Neuron (in vitro differentiated cells): ENCODE results near the gene UBXN2A.
"Not testable (repeated sequence)": the region's sequence is repeated elsewhere in the genome, so short reads cannot be mapped to it uniquely, and the experiment has no call there.

ENCODE experiments used
- H2AFZ ChIP-seq: one replicate; pipeline ENCODE4 v1.6.1; 2013; ENCODE audit warnings: low read depth, mild to moderate bottlenecking, inconsistent platforms, low read length, moderate library complexity
- H3K27me3 ChIP-seq: one replicate; pipeline ENCODE4 v1.6.1; 2013; ENCODE audit warnings: low read length; ENCODE audit not compliant: insufficient read depth
- H3K36me3 ChIP-seq: one replicate; pipeline ENCODE4 v1.6.1; 2013; ENCODE audit warnings: low read length; ENCODE audit not compliant: insufficient read depth
- H3K4me1 ChIP-seq: one replicate; pipeline ENCODE4 v1.6.1; 2013; ENCODE audit warnings: low read length; ENCODE audit not compliant: insufficient read depth
- H3K4me3 ChIP-seq: 2 replicates; pipeline ENCODE4 v1.5.1; 2013; ENCODE audit warnings: mild to moderate bottlenecking, low read length, moderate library complexity
- H3K9me3 ChIP-seq: one replicate; pipeline ENCODE4 v1.6.1; 2013; ENCODE audit warnings: low read length

UBXN2A gene

GRCh38 chr2:24021122-24021998, 81.1 kb downstream of the UBXN2A start:
- peaks cover 23% of the 10 kb centered on the region for H3K36me3 ChIP-seq
- no peak overlapping the region for H2AFZ ChIP-seq
- H3K4me1 ChIP-seq = peaks cover 18% of the 10 kb centered on the region

GRCh38 chr2:24022324-24022974, 82.2 kb downstream of the UBXN2A start:
- H3K4me3 ChIP-seq = no peak overlapping the region
- H2AFZ ChIP-seq = no peak overlapping the region
- H3K4me1 ChIP-seq = peaks cover 22% of the 10 kb centered on the region
- no peaks in the 10 kb centered on the region for H3K9me3 ChIP-seq
- peaks cover 23% of the 10 kb centered on the region for H3K36me3 ChIP-seq
- no peaks in the 10 kb centered on the region for H3K27me3 ChIP-seq

More at GRCh38 chr2:24021122-24021998, 81.1 kb downstream of the UBXN2A start:
- H3K4me3 ChIP-seq = no peak overlapping the region
- no peaks in the 10 kb centered on the region for H3K9me3 ChIP-seq
- no peaks in the 10 kb centered on the region for H3K27me3 ChIP-seq

- H2AFZ ChIP-seq = no peak overlapping the region
- H3K4me3 ChIP-seq = no peak overlapping the region
- no peaks in the 10 kb centered on the region for H3K27me3 ChIP-seq
- H3K4me1 ChIP-seq = peaks cover 22% of the 10 kb centered on the region
- H3K36me3 ChIP-seq = peaks cover 23% of the 10 kb centered on the region
- H3K9me3 ChIP-seq = no peaks in the 10 kb centered on the region
These were observed 82.8 kb downstream of the UBXN2A start for GRCh38 chr2:24022975-24023575.

- H3K4me1 ChIP-seq = peaks cover 22% of the 10 kb centered on the region
- no peaks in the 10 kb centered on the region for H3K27me3 ChIP-seq
- H2AFZ ChIP-seq = no peak overlapping the region
- no peak overlapping the region for H3K4me3 ChIP-seq
- H3K9me3 ChIP-seq = no peaks in the 10 kb centered on the region
- peaks cover 28% of the 10 kb centered on the region for H3K36me3 ChIP-seq
These were observed 83.8 kb downstream of the UBXN2A start for GRCh38 chr2:24024018-24024417.

DNA sequence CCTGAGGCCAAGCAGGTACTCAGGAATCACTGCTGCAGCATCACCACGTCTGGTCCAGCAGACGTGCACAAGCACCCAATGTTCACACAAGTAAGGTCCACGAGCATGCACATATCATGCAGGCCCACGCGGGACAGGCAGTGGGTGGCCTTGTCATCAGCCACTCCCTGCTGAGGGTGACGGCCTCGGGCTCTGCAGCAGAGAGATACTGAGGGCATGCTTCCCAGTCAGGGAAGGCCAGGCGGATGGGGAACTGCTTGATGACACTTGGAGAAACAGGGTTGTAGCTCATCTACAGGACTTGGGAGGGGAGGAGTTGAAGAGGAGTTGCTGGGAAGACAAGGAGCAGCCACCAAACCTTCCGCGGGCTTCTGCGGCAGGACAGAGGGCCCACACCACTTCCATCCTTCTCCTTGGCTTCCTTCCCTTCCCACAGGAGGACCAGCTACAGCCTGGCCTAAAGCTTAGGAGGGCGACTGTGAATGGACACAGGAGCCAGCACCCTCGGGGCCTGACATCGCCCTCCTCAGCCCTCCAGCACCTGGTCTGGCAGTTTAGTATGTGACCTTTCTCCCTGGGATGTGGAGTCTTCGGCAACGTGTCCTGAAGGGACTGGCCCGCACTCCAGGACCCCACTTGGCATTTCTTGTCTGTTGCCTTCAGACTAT, 84.9 kb downstream of the UBXN2A start:
- Histone ChIP-seq H2AFZ (no peak overlapping the region), H3K4me3 (no peak overlapping the region), H3K27me3 (no peaks in the 10 kb centered on the region), H3K4me1 (peaks cover 22% of the 10 kb centered on the region), H3K36me3 (peaks cover 39% of the 10 kb centered on the region), H3K9me3 (no peaks in the 10 kb centered on the region)

- Histone ChIP-seq H3K27me3 (no peaks in the 10 kb centered on the region), H3K4me1 (peaks cover 19% of the 10 kb centered on the region), H3K9me3 (no peaks in the 10 kb centered on the region), H3K4me3 (no peak overlapping the region), H2AFZ (no peak overlapping the region), H3K36me3 (peaks cover 50% of the 10 kb centered on the region)
These were observed 86.0 kb downstream of the UBXN2A start for GRCh38 chr2:24026233-24026632.

- H3K36me3 ChIP-seq = peaks cover 37% of the 10 kb centered on the region
- no peaks in the 10 kb centered on the region for H3K9me3 ChIP-seq
- no peak overlapping the region for H2AFZ ChIP-seq
- no peak overlapping the region for H3K4me3 ChIP-seq
- no peaks in the 10 kb centered on the region for H3K27me3 ChIP-seq
- no peaks in the 10 kb centered on the region for H3K4me1 ChIP-seq
These were observed 98.7 kb downstream of the UBXN2A start for GRCh38 chr2:24038786-24039499.

- Histone ChIP-seq H3K27me3 (no peaks in the 10 kb centered on the region), H3K36me3 (peaks cover 34% of the 10 kb centered on the region), H3K4me3 (no peak overlapping the region), H3K9me3 (no peaks in the 10 kb centered on the region), H3K4me1 (no peaks in the 10 kb centered on the region), H2AFZ (no peak overlapping the region)
These were observed 100.2 kb downstream of the UBXN2A start for GRCh38 chr2:24040511-24040910.

DNA sequence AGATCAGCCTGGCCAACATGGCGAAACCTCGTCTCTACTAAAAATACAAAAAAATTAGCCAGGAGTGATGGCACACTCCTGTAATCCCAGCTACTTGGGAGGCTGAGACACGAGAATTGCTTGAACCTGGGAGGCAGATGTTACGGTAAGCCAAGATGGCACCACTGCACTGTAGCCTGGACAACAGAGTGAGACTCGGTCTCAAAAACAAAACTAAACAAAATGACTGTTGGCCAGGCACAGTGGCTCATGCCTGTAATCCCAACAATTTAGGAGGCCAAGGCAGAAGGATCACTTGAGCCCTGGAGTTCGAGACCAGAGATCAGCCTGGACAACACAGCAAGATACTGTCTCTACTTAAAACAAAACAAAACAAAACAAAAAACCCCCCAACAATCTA, 102.9 kb downstream of the UBXN2A start:
- not testable (repeated sequence) for H3K9me3 ChIP-seq, H3K4me3 ChIP-seq, H3K4me1 ChIP-seq, H2AFZ ChIP-seq, H3K27me3 ChIP-seq
- peaks cover 14% of the 10 kb centered on the region for H3K36me3 ChIP-seq

DNA sequence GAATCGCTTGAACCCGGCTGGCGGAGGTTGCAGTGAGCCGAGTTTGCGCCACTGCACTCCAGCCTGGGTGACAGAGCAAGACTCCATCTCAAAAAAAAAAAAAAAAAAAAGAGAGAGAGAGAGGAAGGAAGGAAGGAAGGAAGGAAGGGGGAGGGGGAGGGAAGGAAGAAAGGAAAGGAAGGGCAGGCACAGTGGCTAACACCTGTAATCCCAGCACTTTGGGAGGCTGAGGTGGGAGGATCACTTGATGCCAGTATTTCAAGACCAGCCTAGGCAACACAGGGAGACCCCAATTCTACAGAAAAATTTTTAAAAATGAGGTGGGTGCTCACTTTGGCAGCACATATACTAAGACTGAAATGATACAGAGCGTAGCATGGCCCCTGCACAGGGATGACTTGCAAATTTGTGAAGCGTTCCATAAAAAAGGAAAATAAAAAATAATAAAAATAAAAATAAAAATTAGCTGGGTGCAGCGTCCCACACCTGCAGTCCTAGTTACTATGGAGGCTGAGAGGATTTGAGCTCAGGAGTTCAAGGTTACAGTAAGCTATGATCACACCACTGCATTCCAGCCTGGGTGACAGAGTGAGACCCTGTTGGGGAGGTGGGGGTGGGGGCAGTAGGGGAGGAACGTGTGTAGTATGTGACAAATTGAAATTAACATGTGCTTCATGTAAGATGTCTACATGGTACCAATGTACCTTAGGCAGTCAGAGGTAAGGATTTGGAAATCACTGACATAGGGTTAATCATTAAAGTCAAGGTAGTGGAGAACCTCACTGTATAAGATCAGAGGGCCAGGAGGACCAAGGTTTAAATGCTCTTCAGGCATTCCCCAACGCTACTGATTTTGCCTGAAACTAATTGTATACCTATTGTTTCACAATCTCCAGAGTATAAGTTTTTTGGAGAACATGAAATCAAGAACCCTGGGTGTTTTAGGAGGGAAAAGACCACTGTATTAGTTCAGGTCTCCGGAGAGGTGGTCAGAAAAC, 105.5 kb downstream of the UBXN2A start:
- Histone ChIP-seq H2AFZ (no peak overlapping the region), H3K9me3 (no peaks in the 10 kb centered on the region), H3K4me1 (peaks cover 15% of the 10 kb centered on the region), H3K27me3 (no peaks in the 10 kb centered on the region), H3K4me3 (peak overlapping the region; percentile 95), H3K36me3 (no peaks in the 10 kb centered on the region)

DNA sequence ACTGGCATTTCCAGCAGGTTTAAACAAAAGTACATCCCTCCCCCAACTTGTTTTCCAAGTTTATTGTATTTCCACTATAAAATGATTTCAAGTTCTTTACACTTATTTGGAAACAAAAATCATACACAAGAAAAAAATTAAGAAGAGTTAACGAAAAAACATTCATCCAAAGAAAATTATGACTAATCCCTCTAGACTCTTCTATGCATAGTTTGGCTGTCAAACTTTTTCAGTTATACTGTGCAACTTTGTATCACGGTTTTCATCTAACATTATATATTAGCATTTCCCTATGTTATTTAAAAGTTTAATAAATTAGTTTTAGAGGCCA, 106.3 kb downstream of the UBXN2A start:
- no peaks in the 10 kb centered on the region for H3K27me3 ChIP-seq
- peak overlapping the region; percentile 95 for H3K4me3 ChIP-seq
- no peaks in the 10 kb centered on the region for H3K36me3 ChIP-seq
- no peaks in the 10 kb centered on the region for H3K9me3 ChIP-seq
- H2AFZ ChIP-seq = no peak overlapping the region
- peaks cover 15% of the 10 kb centered on the region for H3K4me1 ChIP-seq
